GM13977 (cell line): Measurements from ENCODE around the gene CNTNAP2.

Experiments
- DNase-seq: peaks from one replicate; pipeline ENCODE4 v3.0.0; 2012; ENCODE audit warnings: low spot score
- in situ Hi-C: fragments of 300-500 bp; cut with MboI; formaldehyde crosslinking; loops from one replicate; pipeline ENCODE4 v1.12.0; 2022; ENCODE audit warnings: low sequenced_read_pairs, low pct_unique_long_range_greater_than_20kb, mixed read lengths, inconsistent platforms; ENCODE audit not compliant: unreplicated experiment
- TF ChIP-seq, protein P1 (sequence below): IDR thresholded peaks from 2 replicates; pipeline ENCODE4 v1.5.1; 2012; ENCODE audit warnings: mild to moderate bottlenecking, control low read depth; ENCODE audit not compliant: insufficient read depth; ENCODE audit errors: extremely low read depth, missing control alignments

Gene CNTNAP2

DNA sequence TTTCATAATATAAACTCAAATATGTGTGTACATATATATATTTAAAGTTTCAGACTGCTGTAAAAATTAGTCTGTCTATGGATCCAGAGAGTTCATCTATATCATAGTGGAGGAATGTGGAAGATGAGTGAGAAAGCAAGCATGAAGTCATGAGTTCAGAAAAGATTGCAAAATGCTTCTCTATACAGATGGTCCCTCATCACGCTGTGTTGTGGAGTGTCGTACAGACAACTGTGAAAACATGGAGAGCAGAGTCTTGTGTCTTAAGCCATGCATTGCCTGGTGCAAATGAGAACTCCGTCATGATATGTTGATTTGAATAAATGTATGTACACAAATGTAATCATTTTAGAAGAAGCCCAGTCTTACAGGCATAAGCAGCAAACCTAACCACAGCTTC is 316.9 kb downstream of the CNTNAP2 start:
- in situ Hi-C loops = no loop called here
- DNase-seq = no peak
- TF ChIP-seq, protein P1, sequence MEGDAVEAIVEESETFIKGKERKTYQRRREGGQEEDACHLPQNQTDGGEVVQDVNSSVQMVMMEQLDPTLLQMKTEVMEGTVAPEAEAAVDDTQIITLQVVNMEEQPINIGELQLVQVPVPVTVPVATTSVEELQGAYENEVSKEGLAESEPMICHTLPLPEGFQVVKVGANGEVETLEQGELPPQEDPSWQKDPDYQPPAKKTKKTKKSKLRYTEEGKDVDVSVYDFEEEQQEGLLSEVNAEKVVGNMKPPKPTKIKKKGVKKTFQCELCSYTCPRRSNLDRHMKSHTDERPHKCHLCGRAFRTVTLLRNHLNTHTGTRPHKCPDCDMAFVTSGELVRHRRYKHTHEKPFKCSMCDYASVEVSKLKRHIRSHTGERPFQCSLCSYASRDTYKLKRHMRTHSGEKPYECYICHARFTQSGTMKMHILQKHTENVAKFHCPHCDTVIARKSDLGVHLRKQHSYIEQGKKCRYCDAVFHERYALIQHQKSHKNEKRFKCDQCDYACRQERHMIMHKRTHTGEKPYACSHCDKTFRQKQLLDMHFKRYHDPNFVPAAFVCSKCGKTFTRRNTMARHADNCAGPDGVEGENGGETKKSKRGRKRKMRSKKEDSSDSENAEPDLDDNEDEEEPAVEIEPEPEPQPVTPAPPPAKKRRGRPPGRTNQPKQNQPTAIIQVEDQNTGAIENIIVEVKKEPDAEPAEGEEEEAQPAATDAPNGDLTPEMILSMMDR = no peak

GRCh38 chr7:146443102-146443501 is 326.5 kb downstream of the CNTNAP2 start:
- TF ChIP-seq, protein P1 = no peak
- in situ Hi-C loops = no loop called here
- DNase-seq = no peak

DNA sequence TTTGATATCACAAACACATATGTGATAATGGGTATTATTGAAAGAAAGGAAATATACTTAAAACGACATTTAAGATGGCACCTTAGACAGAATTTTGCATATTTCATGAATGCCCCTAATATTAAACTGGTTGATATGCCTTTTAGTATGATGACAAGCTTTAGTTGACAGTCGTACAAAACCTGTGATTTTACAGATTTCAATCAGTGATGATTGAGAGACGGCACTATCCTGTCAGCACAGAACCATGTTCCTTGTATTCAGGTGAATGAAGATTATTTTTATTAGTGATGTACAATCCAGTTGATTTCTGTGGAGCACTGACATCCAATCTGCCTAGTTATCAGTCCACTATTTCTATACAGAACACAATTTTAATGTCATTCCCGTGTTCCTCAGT is 333.0 kb downstream of the CNTNAP2 start:
- DNase-seq = no peak
- in situ Hi-C loops = no loop called here
- TF ChIP-seq, protein P1 = no peak

GRCh38 chr7:146455091-146455655 is 338.6 kb downstream of the CNTNAP2 start:
- TF ChIP-seq, protein P1 = no peak
- in situ Hi-C loops = no loop called here
- DNase-seq = no peak

- DNase-seq = no peak
- in situ Hi-C loops = no loop called here
- TF ChIP-seq, protein P1 = no peak
These were observed 362.4 kb downstream of the CNTNAP2 start for GRCh38 chr7:146479040-146479439.

DNA sequence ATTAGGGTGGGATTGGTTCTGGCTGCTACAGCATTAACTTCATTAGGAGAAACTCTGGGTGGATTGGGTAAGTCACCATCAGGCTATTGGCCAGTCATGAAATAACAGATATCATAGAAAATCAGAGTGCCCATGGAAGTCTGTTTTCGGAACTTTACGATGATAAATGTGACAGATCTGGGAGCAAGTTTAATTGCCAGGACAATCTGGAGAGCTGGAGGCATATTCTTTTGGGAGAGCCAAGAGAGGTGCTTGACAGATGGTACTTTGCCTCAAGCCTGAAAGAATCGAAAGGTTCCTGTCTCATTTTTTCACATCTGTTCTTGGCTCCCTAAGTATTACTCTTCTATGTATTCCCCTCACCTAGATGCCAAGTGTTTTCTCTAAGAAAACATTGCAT is 369.9 kb downstream of the CNTNAP2 start:
- in situ Hi-C loops = no loop called here
- TF ChIP-seq, protein P1 = no peak
- no peak for DNase-seq

- DNase-seq = no peak
- TF ChIP-seq, protein P1 = no peak
- in situ Hi-C loops = no loop called here
These were observed 375.4 kb downstream of the CNTNAP2 start for GRCh38 chr7:146492017-146492416.
